Activated CD4-positive, alpha-beta T cell treated with anti-CD3 and anti-CD28 coated beads, Interleukin-2, amount 10 ng/mL, durations not matched to agents 7 days and 5 days (primary cell): Measurements from ENCODE around the gene KIAA2012. TPM values are rescaled to one million over a fixed set of nuclear protein-coding genes. Genes with fewer than 3 reads are reported as not detected.
A peak's percentile ranks its signal among the peaks of the same experiment; 100 is the strongest.
"Not testable (repeated sequence)": the region's sequence is repeated elsewhere in the genome, so short reads cannot be mapped to it uniquely, and the experiment has no call there.

Source experiments
- CTCF ChIA-PET: fragments of 350-600 bp; sonication (Branson Sonifier 250); formaldehyde crosslinking; loops from one replicate; lab custom pipeline; 2021; ENCODE audit warnings: antibody characterized with exemption; lab: Charles Lee
- POLR2A ChIA-PET: fragments of 350-600 bp; sonication (Branson Sonifier 250); formaldehyde crosslinking; loops from one replicate; lab custom pipeline; 2021; ENCODE audit warnings: antibody characterized with exemption; lab: Charles Lee
- DNase-seq: peaks from one replicate; pipeline ENCODE4 v3.0.0-alpha.2; 2020
- H3K27ac Mint-ChIP-seq: one replicate; pipeline ENCODE4 v1.8.0; 2021; ENCODE audit warnings: mild to moderate bottlenecking, moderate library complexity, mixed read lengths
- H3K27me3 Mint-ChIP-seq: one replicate; pipeline ENCODE4 v1.8.0; 2021; ENCODE audit warnings: mixed read lengths
- H3K36me3 Mint-ChIP-seq: one replicate; pipeline ENCODE4 v1.8.0; 2021; ENCODE audit warnings: low read depth, mixed read lengths
- H3K4me1 Mint-ChIP-seq: one replicate; pipeline ENCODE4 v1.8.0; 2021; ENCODE audit warnings: mixed read lengths
- H3K4me3 Mint-ChIP-seq: one replicate; pipeline ENCODE4 v1.8.0; 2021; ENCODE audit warnings: mild to moderate bottlenecking, moderate library complexity, mixed read lengths
- H3K9me3 Mint-ChIP-seq: one replicate; pipeline ENCODE4 v1.8.0; 2021; ENCODE audit warnings: mixed read lengths
- total RNA-seq, 2 experiments: library from RNA; stranded (reverse); gene quantifications; one replicate each; pipeline ENCODE4 v1.2.3, GENCODE V29; 2021

Gene KIAA2012
- total RNA-seq, 2 experiments from 2014 or later, result not detected

DNA sequence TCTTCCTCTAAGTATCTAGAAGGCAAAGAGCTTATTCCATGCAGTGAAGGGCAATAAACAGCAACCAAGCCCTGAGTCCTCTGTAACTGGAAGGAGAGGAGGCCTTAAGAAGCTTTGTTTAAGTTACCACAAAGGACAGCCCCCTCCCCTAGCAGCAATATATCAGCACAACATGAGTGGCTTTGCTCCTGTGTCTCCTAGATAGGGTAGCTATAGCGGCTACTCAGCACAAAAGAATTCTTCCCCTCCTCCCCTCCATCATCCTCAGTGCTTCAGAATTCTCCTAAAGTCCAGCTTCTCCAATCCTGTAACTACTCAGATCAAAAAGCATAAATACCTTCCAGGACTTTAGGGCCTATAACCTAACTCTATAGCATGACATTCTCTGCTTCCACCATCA is 148.8 kb downstream of the KIAA2012 start:
- no peak overlapping the region for H3K4me3 Mint-ChIP-seq
- peaks cover 35% of the 10 kb centered on the region for H3K36me3 Mint-ChIP-seq
- peaks cover 15% of the 10 kb centered on the region for H3K4me1 Mint-ChIP-seq
- H3K27ac Mint-ChIP-seq, result no peak overlapping the region
- POLR2A ChIA-PET, result no interaction called here
- no peaks in the 10 kb centered on the region for H3K9me3 Mint-ChIP-seq
- DNase-seq, result no peak
- CTCF ChIA-PET, result interaction anchor here (0.6 to 0.8 kb wide), 3 partner anchors 19 to 1832 kb away, joined by 3 to 7 read pairs (median 4); no protein-coding TSS in a partner anchor
- H3K27me3 Mint-ChIP-seq, result no peaks in the 10 kb centered on the region

DNA sequence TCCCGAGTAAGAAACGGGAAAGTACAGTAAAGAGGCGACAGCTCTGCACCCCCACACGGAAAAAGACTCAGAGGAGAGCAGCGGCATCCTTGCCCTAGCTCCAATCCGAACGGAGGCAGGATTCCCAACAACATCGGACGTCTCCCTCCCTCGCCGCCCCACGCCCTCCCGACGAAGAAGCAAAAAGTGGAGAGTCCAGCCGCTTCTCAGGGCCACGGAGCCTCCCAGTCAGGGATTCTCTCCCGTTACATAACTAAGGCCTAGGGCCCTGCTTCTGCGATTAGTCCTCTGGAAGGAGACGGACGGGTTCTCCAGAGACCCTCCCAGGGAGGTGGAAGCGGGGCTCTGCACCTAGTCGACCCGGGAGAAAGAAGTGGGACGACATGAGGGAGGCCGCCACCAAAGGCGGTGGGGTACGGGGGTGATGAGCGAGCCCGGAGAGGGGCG is 164.8 kb downstream of the KIAA2012 start:
- POLR2A ChIA-PET, result no interaction called here
- Mint-ChIP-seq H3K4me1 (peaks cover 37% of the 10 kb centered on the region), H3K27me3 (no peaks in the 10 kb centered on the region), H3K27ac (peak overlapping the region; percentile 97), H3K9me3 (peaks cover 5% of the 10 kb centered on the region), H3K4me3 (peak overlapping the region; percentile 88), H3K36me3 (peaks cover 4% of the 10 kb centered on the region)
- DNase-seq, result no peak
- CTCF ChIA-PET, result interaction anchor here (1.1 kb wide), 1 partner anchor 35 kb away, joined by 3 read pairs; no protein-coding TSS in a partner anchor

DNA sequence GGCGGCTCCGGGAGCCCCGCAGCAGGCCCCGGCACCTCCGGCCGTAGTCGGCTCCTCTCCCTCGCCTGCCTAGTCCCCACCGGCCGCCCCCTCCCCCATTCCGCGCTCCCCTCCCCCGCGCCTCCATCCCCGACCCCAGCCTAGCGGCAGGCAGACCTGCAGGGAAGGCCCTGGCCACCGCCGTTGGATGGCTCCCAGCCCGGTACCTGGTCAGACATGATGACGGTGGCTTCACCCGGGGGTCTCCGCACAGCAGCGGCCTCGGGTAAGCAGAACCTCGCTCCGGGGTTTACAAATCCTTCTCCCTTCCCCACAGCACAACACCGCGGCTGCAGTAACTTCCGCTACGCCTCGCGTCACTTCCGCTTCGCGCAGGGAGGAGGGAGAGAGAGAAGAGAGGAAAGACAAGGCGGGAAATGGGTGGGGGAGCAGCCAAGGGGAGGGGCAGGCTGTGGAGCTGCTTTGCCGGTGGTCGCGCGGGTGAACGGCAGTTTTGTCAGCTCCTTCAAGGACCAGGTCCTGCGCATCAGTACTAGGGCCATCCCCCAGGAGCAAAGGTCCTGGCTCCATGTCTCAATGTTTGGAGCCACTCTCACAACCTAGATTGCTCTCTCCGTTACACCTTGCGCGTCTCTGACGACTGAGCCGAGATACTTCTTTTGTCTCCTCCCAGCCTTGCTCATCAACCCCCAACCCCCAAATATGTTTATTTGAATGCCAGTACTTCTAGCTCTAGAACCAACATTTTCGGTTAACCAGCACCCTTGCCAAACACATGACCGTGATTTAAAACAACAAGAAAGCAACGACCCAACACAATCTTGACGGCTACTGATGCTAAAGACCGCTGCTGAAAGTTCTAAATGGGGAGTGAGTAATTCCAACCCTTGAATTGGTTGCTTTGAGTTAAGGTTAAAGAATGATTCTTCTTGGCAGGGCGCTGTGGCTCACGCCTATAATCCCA is 165.5 kb downstream of the KIAA2012 start, which contains the start of gene SUMO1:
TSS of gene SUMO1 (minus strand) at position 364 of the 964 bp plus-strand sequence. CDS start at position 218, 146 bp downstream.
- Mint-ChIP-seq H3K4me3 (peak within 1 kb of the TSS; percentile 88), H3K36me3 (peaks cover 4% of the 10 kb centered on the region), H3K9me3 (peaks cover 5% of the 10 kb centered on the region), H3K27me3 (no peaks in the 10 kb centered on the region), H3K4me1 (peaks cover 31% of the 10 kb centered on the region), H3K27ac (peak within 1 kb of the TSS; percentile 97)
- peak; percentile 95 for DNase-seq
- ChIA-PET CTCF (interaction anchor here (0.6 to 1.3 kb wide), 2 partner anchors 34 to 120 kb away, joined by 3 read pairs; no protein-coding TSS in a partner anchor), POLR2A (no interaction called here)

DNA sequence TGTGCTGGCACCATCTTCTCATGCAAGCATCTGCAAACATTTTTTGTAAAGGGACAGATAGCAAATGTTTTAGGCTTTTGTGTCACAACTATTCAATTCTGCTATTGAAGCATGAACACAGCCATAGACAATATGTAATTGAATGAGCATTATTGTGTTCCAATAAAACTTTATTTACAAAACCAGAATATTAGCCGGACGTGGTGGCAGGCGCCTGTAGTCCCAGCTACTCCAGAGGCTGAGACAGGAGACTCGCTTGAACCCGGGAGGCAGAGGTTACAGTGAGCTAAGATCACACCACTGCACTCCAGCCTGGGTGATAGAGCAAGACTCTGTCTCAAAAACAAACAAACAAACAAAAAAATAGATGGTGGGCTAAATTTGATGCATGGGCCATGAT is 174.7 kb downstream of the KIAA2012 start:
- H3K9me3 Mint-ChIP-seq, DNase-seq, H3K27me3 Mint-ChIP-seq, H3K27ac Mint-ChIP-seq, H3K36me3 Mint-ChIP-seq, H3K4me1 Mint-ChIP-seq, H3K4me3 Mint-ChIP-seq, POLR2A ChIA-PET: not testable (repeated sequence)
- CTCF ChIA-PET, result interaction anchor here (0.6 kb wide), 2 partner anchors 17 to 19 kb away, joined by 3 to 5 read pairs; no protein-coding TSS in a partner anchor

DNA sequence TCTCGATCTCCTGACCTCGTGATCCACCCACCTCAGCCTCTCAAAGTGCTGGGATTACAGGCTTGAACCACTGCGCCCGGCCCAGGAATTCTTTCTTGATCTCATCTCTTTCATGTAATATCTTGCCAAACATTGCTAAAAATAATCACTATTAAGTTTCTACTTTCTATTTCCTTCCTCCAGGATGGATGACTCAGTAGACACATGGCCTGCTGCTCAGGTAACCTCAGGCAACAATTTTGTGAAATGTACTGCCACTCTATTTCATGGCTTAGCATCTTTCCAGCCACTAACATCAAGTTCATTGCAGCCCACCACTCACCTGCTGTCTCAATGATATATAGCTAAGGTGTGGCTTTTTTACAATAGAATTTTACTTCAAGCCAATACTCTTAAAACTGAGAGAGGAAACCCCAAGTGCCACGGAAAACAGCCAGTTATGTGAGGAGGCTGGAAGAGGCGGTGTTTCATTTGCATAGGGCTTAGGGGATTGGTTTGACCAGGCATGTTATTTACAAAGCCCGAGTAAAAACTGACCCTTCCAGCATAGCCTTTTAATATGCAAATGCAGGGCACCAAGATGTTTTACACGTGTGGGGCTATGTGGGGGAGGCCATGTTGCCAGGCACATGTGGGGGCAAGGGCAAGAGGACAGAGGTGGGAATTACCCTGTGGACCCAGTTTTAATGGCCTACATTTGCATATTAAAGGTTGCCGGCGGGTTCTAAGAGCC is 176.6 kb downstream of the KIAA2012 start:
- Mint-ChIP-seq H3K36me3 (no peaks in the 10 kb centered on the region), H3K27me3 (peaks cover 6% of the 10 kb centered on the region), H3K9me3 (peaks cover 4% of the 10 kb centered on the region), H3K4me3 (no peak overlapping the region), H3K27ac (no peak overlapping the region), H3K4me1 (peaks cover 6% of the 10 kb centered on the region)
- no peak for DNase-seq
- ChIA-PET POLR2A (no interaction called here), CTCF (interaction anchor here (0.6 kb wide), 1 partner anchor 8 kb away, joined by 3 read pairs; no protein-coding TSS in a partner anchor)

DNA sequence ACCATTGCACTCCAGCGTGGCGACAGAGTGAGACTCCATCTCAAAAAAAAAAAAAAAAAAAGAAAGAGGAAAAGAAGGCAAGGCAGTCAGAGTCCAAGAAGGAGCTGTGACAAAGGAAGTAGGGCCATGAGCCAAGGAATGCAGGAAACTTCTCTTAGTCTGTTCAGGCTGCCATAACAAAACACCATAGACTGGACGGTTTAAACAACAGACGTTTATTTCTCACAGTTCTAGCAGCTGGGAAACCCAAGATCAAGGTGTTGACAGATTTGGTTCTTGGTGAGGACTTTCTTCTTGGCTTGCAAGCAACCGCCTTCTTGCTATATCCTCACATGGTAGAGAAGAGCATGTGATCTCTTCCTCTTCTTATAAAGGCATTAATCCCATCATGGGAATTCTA is 178.4 kb downstream of the KIAA2012 start:
- no peaks in the 10 kb centered on the region for H3K36me3 Mint-ChIP-seq
- peaks cover 4% of the 10 kb centered on the region for H3K9me3 Mint-ChIP-seq
- no peak overlapping the region for H3K27ac Mint-ChIP-seq
- ChIA-PET CTCF (interaction anchor here (0.6 to 0.8 kb wide), 2 partner anchors 10 to 1011 kb away, joined by 4 read pairs; no protein-coding TSS in a partner anchor), POLR2A (no interaction called here)
- DNase-seq, result no peak
- H3K4me1 Mint-ChIP-seq, result peaks cover 6% of the 10 kb centered on the region
- peaks cover 4% of the 10 kb centered on the region for H3K27me3 Mint-ChIP-seq
- H3K4me3 Mint-ChIP-seq, result no peak overlapping the region

Other genes starting within 250 kb of the KIAA2012 start
- under 1 TPM; 0.10 to 0.12 TPM for gene FZD7, start 39.4 kb upstream of the KIAA2012 start, total RNA-seq
- 100 to 1,000 TPM; 101 to 120 TPM for gene SUMO1, start 165.3 kb downstream of the KIAA2012 start, total RNA-seq
- 100 to 1,000 TPM; 102 to 104 TPM for gene NOP58, start 192.5 kb downstream of the KIAA2012 start, total RNA-seq